Sigmoid colon (tissue), 7 donors: ENCODE results near the gene RELN. TPM values are rescaled to one million over a fixed set of nuclear protein-coding genes. Genes with fewer than 3 reads are reported as not detected.

Experiments used
- DNase-seq: peaks from one replicate; pipeline ENCODE4 v3.0.0-alpha.2; 2019
- H3K27ac ChIP-seq, 4 donors: fragments of 200-600 bp; sonication (generic); one replicate each; pipeline ENCODE4 v1.5.1; 2016 to 2019; ENCODE audit warnings: mild to moderate bottlenecking in 1 of 4
- H3K27me3 ChIP-seq, 3 donors: fragments of 200-600 bp; sonication (generic); one replicate each; pipeline ENCODE4 v1.5.1; 2019; ENCODE audit warnings: mild to moderate bottlenecking in 1 of 3
- H3K36me3 ChIP-seq, 4 donors: fragments of 200-600 bp; sonication (generic); one replicate each; pipeline ENCODE4 v1.5.1; 2016 to 2019
- H3K4me1 ChIP-seq, 4 donors: fragments of 200-600 bp; sonication (generic); one replicate each; pipeline ENCODE4 v1.5.1; 2017 to 2019
- H3K4me3 ChIP-seq, 4 donors: fragments of 200-600 bp; sonication (generic); one replicate each; pipeline ENCODE4 v1.5.1; 2017 to 2019; ENCODE audit warnings: mild to moderate bottlenecking in 2 of 4, moderate library complexity in 1 of 4
- H3K9me3 ChIP-seq, 4 donors: fragments of 200-600 bp in 3 of 4; sonication (generic) in 3 of 4; one replicate each; pipeline versions ENCODE4 v1.5.1 to v1.6.1; 2013 to 2019
- EP300 ChIP-seq, 4 donors: sonication (generic); formaldehyde crosslinking; IDR thresholded peaks; one replicate each; pipeline ENCODE4 v1.6.1; 2017; ENCODE audit warnings: antibody characterized with exemption in 4 of 4
- POLR2A ChIP-seq, 2 donors: fragments of 450-650 bp; IDR thresholded peaks; one replicate each; pipeline ENCODE4 v1.6.1; 2016; ENCODE audit warnings: antibody characterized with exemption in 2 of 2, mild to moderate bottlenecking in 2 of 2, moderate library complexity in 2 of 2
- POLR2AphosphoS5 ChIP-seq, 4 donors: sonication (generic); formaldehyde crosslinking; IDR thresholded peaks; one replicate each; pipeline ENCODE4 v1.6.1; 2017; ENCODE audit warnings: antibody characterized with exemption in 4 of 4
- WGBS, 2 donors: extraction: QIAGEN DNeasy Blood & Tissue Kit; methylation state at CpG; one replicate each; pipeline ENCODE4 v1.1.7; 2013; 5-methylcytosine and 5-hydroxymethylcytosine counted together
- intact Hi-C: fragments of 100-400 bp; cut with DNase I; formaldehyde crosslinking; loops from one replicate; pipeline ENCODE4 v1.15.1; 2023
- polyA plus RNA-seq, 3 donors: library from polyadenylated mRNA; stranded (reverse); fragments of 200-250 nt; gene quantifications; one replicate each; pipeline ENCODE4 v1.2.3, GENCODE V29; 2013
- total RNA-seq, 4 donors: library from RNA; depleted of rRNA; stranded (reverse); fragments of >200 nt; gene quantifications; one replicate each; pipeline ENCODE4 v1.1.0, GENCODE V29; 2016
- TF ChIP-seq, protein P1 (sequence below), 4 experiments: fragments of 450-650 bp in 3 of 4; fragments of 200-600 bp in 1 of 4; IDR thresholded peaks; one replicate each; pipeline ENCODE4 v1.5.1; 2016 to 2019; ENCODE audit warnings: antibody characterized with exemption in 4 of 4, mild to moderate bottlenecking in 3 of 4, moderate library complexity in 2 of 4
- donor health status: healthy with polysubstance abuse.
- donor health status: Bipolar disorder and iron deficiency.
- donor health status: healthy.

RELN gene
- total and polyA plus RNA-seq, 7 donors: under 0.01 to 9.2 (median 4.3) TPM; not detected in 1

DNA sequence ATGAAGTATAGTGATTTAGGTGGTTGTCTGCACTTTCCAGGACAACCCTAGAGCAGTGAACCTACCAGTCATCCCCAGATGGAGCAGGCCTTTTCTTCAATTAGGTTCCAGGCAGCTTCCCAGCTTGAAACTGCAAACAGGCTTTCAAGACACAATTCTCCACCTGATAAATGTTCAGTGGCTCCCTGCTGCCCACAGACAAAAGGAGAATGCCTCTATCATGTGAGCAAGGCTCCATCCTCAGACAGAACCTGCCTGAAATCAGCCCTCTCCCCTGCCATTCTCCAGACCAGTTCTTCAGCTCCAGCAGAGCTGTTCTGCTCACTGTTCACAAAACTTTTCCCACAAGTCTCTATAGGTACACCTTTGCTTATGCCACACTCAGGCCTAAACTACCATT, 22.1 kb downstream of the RELN start:
- DNase-seq: no peak
- H3K27me3 ChIP-seq: no peaks in the 10 kb centered on the region

DNA sequence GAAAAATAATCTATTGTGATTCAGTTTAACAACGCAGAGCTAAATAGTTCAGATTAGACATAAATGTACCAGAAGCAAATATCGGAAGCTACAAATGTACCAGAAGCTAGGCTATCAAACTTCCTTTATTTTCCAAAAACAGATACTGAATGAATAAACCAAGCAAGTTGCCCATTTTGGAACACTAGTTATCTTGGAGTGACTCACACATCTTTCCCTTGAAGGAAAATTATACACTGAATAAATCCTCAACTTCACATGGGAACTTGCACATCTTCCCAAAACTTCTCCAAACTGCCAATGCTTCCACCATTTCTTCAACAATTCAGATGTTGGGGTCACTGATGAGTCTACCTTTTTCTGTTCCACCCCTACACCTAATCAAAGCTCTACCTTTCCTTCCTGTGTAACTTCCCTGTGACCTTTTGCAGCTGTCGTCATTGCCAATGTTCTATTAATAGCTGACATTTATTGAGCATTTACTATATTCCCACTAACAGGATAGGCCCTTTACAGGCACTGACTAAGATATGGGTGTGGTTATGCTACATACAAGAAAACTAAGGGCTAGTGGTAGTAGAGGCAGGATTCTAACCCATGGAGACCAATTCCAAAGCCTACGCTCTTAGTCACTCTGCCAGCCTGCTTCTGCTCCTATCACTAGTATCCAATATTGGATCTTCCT, 22.7 kb downstream of the RELN start:
- intact Hi-C loops: no loop called here
- no peaks in the 10 kb centered on the region for H3K36me3 ChIP-seq
- WGBS, 2 donors: 88 to 89% methylated on average over 4 of the region's 4 CpGs
- H3K27me3 ChIP-seq: no peaks in the 10 kb centered on the region
- no peak overlapping the region for H3K4me3 ChIP-seq
- DNase-seq: no peak
- H3K9me3 ChIP-seq: no peaks in the 10 kb centered on the region
- H3K27ac ChIP-seq: no peak overlapping the region
- H3K4me1 ChIP-seq: no peaks in the 10 kb centered on the region
- TF ChIP-seq POLR2AphosphoS5 (IDR thresholded peaks at IDR 0.05) (no peak), EP300 (IDR thresholded peaks at IDR 0.05) (no peak)

More for the DNA sequence above, 22.1 kb downstream of the RELN start:
- Histone ChIP-seq H3K9me3 (no peaks in the 10 kb centered on the region), H3K4me3 (no peak overlapping the region), H3K27ac (no peak overlapping the region), H3K36me3 (no peaks in the 10 kb centered on the region), H3K4me1 (no peaks in the 10 kb centered on the region)
- intact Hi-C loops: no loop called here
- TF ChIP-seq POLR2AphosphoS5 (IDR thresholded peaks at IDR 0.05): no peak
- no peak for TF ChIP-seq EP300 (IDR thresholded peaks at IDR 0.05)
- TF ChIP-seq, protein P1, sequence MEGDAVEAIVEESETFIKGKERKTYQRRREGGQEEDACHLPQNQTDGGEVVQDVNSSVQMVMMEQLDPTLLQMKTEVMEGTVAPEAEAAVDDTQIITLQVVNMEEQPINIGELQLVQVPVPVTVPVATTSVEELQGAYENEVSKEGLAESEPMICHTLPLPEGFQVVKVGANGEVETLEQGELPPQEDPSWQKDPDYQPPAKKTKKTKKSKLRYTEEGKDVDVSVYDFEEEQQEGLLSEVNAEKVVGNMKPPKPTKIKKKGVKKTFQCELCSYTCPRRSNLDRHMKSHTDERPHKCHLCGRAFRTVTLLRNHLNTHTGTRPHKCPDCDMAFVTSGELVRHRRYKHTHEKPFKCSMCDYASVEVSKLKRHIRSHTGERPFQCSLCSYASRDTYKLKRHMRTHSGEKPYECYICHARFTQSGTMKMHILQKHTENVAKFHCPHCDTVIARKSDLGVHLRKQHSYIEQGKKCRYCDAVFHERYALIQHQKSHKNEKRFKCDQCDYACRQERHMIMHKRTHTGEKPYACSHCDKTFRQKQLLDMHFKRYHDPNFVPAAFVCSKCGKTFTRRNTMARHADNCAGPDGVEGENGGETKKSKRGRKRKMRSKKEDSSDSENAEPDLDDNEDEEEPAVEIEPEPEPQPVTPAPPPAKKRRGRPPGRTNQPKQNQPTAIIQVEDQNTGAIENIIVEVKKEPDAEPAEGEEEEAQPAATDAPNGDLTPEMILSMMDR (IDR thresholded peaks at IDR 0.05): no peak
- no peak for TF ChIP-seq POLR2A (IDR thresholded peaks at IDR 0.05)

DNA sequence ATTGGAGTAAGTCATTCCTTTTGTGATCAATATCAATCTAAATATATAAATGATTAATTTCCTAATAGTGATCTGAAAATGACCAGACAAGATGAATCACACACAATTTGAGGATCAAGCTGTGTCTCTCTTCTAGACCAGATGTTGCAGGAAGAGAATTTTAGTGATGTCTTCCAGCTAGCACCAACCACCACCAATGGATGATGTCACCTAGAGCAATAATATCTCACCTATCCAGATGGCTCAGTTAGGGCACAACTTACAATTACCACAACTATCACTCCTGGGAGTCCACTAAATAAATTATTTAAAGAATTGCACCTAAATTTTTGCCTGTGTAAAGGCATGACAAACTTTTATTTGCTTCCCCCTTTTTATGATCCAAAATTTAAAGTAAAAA, 25.2 kb downstream of the RELN start:
- DNase-seq: no peak
- Histone ChIP-seq H3K4me1 (no peaks in the 10 kb centered on the region), H3K9me3 (no peaks in the 10 kb centered on the region), H3K4me3 (no peak overlapping the region), H3K36me3 (no peaks in the 10 kb centered on the region), H3K27ac (no peak overlapping the region), H3K27me3 (no peaks in the 10 kb centered on the region)
- TF ChIP-seq POLR2A (IDR thresholded peaks at IDR 0.05) (no peak), EP300 (IDR thresholded peaks at IDR 0.05) (no peak), POLR2AphosphoS5 (IDR thresholded peaks at IDR 0.05) (no peak)
- TF ChIP-seq, protein P1 (IDR thresholded peaks at IDR 0.05): no peak
- intact Hi-C loops: no loop called here

DNA sequence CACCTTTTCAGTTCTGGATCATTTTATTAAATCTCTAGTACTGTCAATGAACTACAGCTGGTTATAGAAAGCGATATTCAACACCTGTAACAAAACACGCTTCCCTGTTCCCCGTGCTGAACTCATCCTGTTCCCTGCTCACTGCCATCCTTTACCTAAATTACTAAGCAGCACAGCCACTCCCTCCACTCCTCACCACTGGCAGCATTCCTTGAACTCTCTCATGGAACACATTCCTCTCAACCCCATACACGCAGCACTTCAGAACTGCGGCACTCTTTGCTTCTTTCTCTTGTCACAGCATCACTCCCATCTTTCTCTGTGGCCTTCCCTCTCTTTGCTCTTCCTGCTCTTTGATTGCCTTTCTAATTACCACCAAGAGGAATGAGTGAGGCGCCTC, 27.4 kb downstream of the RELN start:
- intact Hi-C loops: no loop called here
- 58 to 65% methylated on average over 6 of the region's 6 CpGs for WGBS, 2 donors

DNA sequence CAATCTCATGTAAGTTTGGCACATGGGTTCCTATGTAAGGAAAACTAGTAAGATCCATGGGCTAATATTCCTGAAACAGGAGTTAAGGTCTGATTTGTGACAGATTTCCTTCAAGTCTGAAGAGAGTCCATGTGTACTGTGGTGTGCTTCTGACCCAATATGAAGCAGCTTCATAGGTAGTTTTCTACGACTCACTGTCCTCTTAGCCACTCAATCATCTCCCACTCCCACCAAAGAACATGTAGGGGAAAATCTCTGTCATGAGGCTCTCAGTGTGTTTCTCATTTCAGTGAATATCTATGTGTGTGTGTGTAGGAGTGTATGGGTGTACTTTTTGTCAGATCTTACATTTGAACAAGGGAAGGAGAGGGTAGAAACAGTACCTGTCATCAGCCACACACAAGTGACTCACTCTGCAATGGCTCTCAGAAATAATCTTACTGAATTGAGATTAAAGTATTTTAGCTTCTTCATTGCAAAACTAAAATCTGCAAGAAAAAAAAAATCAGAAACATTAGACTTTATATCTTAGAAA, 31.1 kb downstream of the RELN start:
- H3K36me3 ChIP-seq: no peaks in the 10 kb centered on the region
- no peak overlapping the region for H3K27ac ChIP-seq
- no peaks in the 10 kb centered on the region for H3K4me1 ChIP-seq
- 61 to 79% methylated on average over 1 of the region's 1 CpG for WGBS, 2 donors
- no peaks in the 10 kb centered on the region for H3K27me3 ChIP-seq
- H3K9me3 ChIP-seq: no peaks in the 10 kb centered on the region
- TF ChIP-seq POLR2AphosphoS5 (IDR thresholded peaks at IDR 0.05) (no peak), EP300 (IDR thresholded peaks at IDR 0.05) (no peak), POLR2A (IDR thresholded peaks at IDR 0.05) (no peak)
- TF ChIP-seq, protein P1 (IDR thresholded peaks at IDR 0.05): no peak
- DNase-seq: no peak
- intact Hi-C loops: no loop called here
- H3K4me3 ChIP-seq: no peak overlapping the region

More for the DNA sequence above, 27.4 kb downstream of the RELN start:
- no peak overlapping the region for H3K27ac ChIP-seq
- H3K4me3 ChIP-seq: no peak overlapping the region
- no peak for DNase-seq
- no peaks in the 10 kb centered on the region for H3K36me3 ChIP-seq
- no peaks in the 10 kb centered on the region for H3K27me3 ChIP-seq
- H3K4me1 ChIP-seq: no peaks in the 10 kb centered on the region
- no peaks in the 10 kb centered on the region for H3K9me3 ChIP-seq
- TF ChIP-seq POLR2AphosphoS5 (IDR thresholded peaks at IDR 0.05) (no peak), EP300 (IDR thresholded peaks at IDR 0.05) (no peak), POLR2A (IDR thresholded peaks at IDR 0.05) (no peak)
- TF ChIP-seq, protein P1 (IDR thresholded peaks at IDR 0.05): no peak
